NCI-H2196 treated with DMSO at 0.1 percent for 48 hours (cell line): ENCODE results near the gene COL9A2.

ENCODE experiments used
- DNase-seq: peaks from one replicate; lab custom pipeline; 2025; ENCODE audit not compliant: unreplicated experiment; lab: John Stamatoyannopoulos, UW

The COL9A2 gene

GRCh38 chr1:40318970-40319621 lies 2.0 kb upstream of the COL9A2 start:
- no peak for DNase-seq

- DNase-seq, result no peak
Observed at GRCh38 chr1:40318476-40318875, 1.4 kb upstream of the COL9A2 start.

- DNase-seq, result no peak
Observed at GRCh38 chr1:40317394-40318074, 448 bp upstream of the COL9A2 start.

GRCh38 chr1:40315795-40316594 lies 1.1 kb downstream of the COL9A2 start:
- no peak for DNase-seq

GRCh38 chr1:40315239-40315794 lies 1.8 kb downstream of the COL9A2 start:
- DNase-seq, result peak; percentile 56

- DNase-seq, result no peak
Observed at GRCh38 chr1:40314721-40315238, 2.3 kb downstream of the COL9A2 start.

- no peak for DNase-seq
Observed at GRCh38 chr1:40313958-40314720, 2.9 kb downstream of the COL9A2 start.

- no peak for DNase-seq
Observed at GRCh38 chr1:40313329-40313957, 3.6 kb downstream of the COL9A2 start.

GRCh38 chr1:40312238-40313205 lies 4.6 kb downstream of the COL9A2 start:
- DNase-seq, result peak; percentile 28

GRCh38 chr1:40311692-40312091 lies 5.4 kb downstream of the COL9A2 start:
- no peak for DNase-seq

GRCh38 chr1:40310983-40311642 lies 6.0 kb downstream of the COL9A2 start:
- DNase-seq, result no peak

- DNase-seq, result no peak
Observed at GRCh38 chr1:40310129-40310461, 7.0 kb downstream of the COL9A2 start.

GRCh38 chr1:40309374-40310128 lies 7.5 kb downstream of the COL9A2 start:
- DNase-seq, result no peak

GRCh38 chr1:40308036-40308727 lies 8.9 kb downstream of the COL9A2 start:
- DNase-seq, result no peak

- DNase-seq, result no peak
Observed at GRCh38 chr1:40307186-40307585, 9.9 kb downstream of the COL9A2 start.

- no peak for DNase-seq
Observed at GRCh38 chr1:40306296-40306695, 10.8 kb downstream of the COL9A2 start.

GRCh38 chr1:40305871-40306270 lies 11.2 kb downstream of the COL9A2 start:
- DNase-seq, result no peak
